ENCODE results near the gene MRPS18A.
"Not testable (repeated sequence)": the region's sequence is repeated elsewhere in the genome, so short reads cannot be mapped to it uniquely, and the experiment has no call there.

Gene MRPS18A

GRCh38 chr6:43671011-43671800, 16.4 kb downstream of the MRPS18A start:
- DNase-seq (ENCODE audit: low read depth, low spot score): no peak

- no peak for DNase-seq (ENCODE audit: low read depth, low spot score)
Observed at GRCh38 chr6:43670623-43670986, 17.0 kb downstream of the MRPS18A start.

DNA sequence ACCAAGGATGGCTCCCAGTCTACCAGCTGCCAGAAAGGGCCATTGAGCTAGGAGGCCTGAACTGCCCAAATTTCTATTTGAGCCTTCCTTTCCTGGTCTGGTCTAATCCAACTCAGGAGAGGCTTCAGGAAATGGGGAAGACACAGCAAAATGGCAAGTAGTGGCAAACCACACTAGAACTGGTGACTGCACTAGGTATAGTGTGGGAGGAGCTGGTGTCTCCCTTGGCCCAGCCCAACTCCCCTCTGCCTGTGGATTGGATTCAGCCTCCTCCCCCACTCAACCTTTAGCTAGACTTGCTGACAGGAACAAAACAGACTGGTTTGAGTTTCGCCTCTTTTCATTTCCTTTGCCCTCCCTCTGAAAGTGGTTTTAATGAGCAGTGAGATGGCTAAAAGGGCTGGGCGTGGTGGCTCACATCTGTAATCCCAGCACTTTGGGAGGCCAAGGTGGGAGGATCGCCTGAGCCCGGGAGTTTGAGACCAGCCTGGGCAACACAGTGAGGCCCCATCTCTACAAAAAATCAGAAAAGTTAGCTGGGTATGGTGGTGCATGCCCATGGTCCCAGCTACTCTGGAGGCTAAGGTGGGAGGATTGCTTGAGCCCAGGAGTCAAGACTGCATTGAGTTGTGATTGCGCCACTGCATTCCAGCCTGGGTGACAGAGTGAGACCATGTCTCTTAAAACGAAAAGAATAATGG, 17.5 kb downstream of the MRPS18A start:
- DNase-seq (ENCODE audit: low read depth, low spot score): no peak

DNA sequence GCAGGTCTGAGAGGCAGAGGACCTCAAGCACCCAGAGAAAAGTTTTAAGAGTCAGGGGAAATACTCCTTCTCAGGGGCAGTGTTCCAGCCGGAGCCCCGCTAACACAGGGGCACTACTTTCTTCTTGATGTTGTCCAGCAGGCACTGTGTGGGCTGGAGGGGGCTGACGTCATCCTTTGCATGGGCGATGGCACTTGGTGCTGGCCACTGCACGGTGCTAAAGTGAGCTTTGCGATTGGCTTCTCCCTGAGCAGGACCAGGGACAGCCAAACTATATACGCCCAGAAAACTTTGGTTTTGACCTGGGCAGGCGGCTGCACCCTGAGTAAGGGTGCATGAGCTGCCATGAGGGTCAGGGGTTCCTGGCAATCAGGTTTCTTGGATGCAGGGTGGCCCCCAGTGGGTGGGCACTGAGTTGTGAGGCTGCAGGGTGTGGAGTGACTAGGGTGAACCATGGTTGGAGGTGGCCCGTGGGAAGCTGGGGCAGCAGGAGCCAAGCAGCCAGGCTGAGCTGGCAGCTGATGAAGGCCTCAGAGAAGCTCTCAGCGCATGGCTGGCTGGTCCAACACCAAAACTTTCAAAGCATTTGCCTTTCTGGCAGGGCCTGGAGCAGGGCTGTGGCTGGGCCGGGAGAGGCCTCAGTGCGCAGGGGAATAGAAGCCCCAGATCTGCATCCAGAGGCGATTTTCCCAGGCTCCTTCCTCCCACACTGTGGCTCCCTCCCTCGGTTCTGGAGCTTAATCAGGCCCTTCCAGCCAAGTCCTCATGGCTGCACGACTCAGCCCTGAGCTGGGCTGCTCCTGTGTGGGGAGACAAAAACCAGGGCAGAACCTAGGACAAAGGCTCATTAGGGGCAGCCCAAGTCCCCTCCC, 18.3 kb downstream of the MRPS18A start:
- no peak for DNase-seq (ENCODE audit: low read depth, low spot score)

GRCh38 chr6:43668151-43669028, 19.2 kb downstream of the MRPS18A start:
- DNase-seq (ENCODE audit: low read depth, low spot score): no peak

- peak; percentile 71 for DNase-seq (ENCODE audit: low read depth, low spot score)
Observed at GRCh38 chr6:43667245-43668150, 20.1 kb downstream of the MRPS18A start.

GRCh38 chr6:43666196-43666920, 21.2 kb downstream of the MRPS18A start:
- no peak for DNase-seq (ENCODE audit: low read depth, low spot score)

GRCh38 chr6:43665376-43665775, 22.2 kb downstream of the MRPS18A start:
- DNase-seq (ENCODE audit: low read depth, low spot score): no peak

DNA sequence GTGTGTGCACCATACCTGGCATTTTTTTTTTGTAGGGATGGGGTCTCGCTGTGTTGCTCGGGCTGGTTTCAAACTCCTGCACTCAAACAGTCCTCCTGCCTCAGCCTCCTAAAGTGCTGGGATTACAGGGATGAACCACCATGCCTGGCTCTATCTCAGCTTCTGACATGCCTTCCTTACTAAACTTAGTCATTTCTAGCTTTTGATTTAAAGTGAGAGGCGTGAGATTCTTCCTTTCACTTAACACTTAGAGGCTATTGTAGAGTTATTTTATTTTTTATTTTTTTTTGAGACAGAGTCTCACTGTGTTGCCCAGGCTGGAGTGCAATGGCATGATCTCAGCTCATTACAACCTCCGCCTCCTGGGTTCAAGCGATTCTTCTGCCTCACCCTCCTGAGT, 24.6 kb downstream of the MRPS18A start:
- DNase-seq (ENCODE audit: low read depth, low spot score): not testable (repeated sequence)

DNA sequence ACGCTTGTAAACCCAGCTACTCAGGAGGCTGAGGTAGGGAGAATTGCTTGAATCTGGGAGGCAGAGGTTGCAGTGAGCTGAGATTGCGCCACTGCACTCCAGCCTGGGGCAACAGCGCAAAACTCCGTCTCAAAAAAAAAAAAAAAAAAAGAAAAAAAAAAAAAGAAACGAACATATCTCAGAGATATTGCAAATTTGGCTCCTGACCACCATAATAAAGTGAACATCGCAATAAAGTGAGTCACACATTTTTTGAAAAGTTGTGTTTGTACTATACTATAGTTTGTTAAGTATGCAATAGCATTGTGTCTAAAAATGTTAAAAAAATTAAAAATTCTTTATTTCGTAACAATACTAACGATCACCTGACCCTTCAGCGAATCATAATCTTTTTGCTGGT, 29.4 kb downstream of the MRPS18A start:
- no peak for DNase-seq (ENCODE audit: low read depth, low spot score)

DNA sequence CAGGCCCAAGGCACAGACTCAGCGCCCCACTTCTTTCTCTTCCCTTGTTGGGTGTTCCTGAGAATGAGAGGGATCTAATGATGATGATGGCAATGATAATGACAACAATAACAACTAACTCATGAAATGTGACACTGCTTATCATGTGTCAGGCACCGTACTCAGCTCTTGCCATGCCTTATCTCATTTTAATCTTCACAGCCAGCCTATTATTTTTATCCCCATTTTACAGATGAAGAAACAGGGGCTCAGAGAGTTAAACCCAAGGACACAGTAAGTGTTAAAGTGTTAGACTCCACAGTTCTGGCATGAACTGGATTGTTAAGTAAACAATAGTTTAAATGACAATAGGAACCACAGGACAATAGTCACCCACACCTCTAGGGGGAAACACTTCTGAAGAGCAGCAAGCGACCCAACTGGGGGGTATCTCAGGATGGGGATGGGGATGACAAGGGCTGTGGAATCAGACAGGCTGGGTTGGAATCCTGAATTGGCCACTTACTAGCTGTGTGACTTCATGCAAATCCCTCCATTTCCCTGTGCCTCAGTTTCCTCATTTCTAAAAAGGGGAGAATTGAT, 30.3 kb downstream of the MRPS18A start:
- DNase-seq (ENCODE audit: low read depth, low spot score): no peak

DNA sequence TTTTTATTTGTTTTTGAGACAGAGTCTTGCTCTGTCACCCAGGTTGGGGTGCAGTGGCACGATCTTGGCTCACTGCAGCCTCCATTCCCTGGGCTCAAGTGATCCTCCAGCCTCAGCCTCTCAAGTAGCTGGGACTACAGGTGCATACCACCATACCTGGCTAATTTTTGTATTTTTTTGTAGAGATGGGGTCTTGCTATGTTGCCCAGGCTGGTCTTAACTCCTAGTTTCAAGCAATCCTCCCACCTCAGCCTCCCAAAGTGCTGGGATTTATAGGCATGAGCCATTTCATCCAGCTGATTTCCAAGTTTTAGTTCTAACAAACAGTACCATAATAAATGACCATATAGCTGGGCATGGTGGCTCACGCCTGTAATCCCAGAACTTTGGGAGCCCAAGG, 34.8 kb downstream of the MRPS18A start:
- DNase-seq (ENCODE audit: low read depth, low spot score): not testable (repeated sequence)

- no peak for DNase-seq (ENCODE audit: low read depth, low spot score)
Observed at GRCh38 chr6:43648248-43648647, 39.3 kb downstream of the MRPS18A start.

DNA sequence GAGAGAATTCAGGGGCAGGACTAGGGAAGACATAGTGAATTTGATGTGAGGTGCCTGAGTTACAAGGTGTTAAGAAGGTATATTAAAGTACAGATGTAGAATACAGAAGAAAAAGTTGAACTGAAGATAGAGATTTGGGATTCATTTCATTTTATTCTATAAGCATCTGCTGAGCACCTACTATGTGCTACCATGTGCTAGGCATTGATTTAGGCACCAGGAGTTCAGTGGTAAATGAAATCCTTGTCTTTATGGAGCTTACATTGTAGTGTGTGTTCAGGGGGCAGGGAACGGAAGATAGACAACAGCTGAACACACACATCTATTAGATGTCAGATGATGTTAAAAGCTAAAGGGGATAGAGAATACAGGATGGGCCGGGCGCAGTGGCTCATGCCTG, 40.0 kb downstream of the MRPS18A start:
- DNase-seq (ENCODE audit: low read depth, low spot score): no peak

DNA sequence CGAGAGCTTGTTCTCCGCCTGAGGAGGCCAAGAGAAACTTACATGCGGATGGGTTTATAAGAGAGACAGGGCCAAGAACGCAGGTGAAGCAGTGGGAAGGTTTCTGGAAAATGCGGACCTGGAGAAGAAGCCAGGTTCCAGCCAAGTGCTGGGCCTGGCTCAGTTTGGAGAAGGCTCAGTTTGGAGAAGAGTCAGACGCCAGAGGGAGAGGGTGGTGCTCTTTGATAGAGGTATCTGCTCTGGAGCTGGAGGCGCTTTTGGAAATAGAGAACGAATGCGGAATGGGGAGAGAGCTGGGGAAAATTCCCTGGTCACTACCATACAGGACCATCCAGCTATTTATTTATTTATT, 42.0 kb downstream of the MRPS18A start:
- DNase-seq (ENCODE audit: low read depth, low spot score): no peak

GRCh38 chr6:43644940-43645612, 42.5 kb downstream of the MRPS18A start, which contains the start of gene RSPH9:
TSS of gene RSPH9 (plus strand) at chr6:43645036. CDS start at chr6:43645099, 63 bp downstream.
- DNase-seq (ENCODE audit: low read depth, low spot score): peak; percentile 30

- no peak for DNase-seq (ENCODE audit: low read depth, low spot score)
Observed at GRCh38 chr6:43639984-43640800, 47.4 kb downstream of the MRPS18A start.

DNA sequence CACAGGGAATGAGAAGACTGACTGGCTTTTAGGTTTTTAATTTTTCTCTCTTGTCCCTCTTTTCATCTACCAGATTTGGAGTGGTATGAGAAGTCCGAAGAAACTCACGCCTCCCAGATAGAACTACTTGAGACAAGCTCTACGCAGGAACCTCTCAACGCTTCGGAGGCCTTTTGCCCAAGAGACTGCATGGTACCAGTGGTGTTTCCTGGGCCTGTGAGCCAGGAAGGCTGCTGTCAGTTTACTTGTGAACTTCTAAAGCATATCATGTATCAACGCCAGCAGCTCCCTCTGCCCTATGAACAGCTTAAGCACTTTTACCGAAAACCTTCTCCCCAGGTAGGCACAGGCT, 51.3 kb downstream of the MRPS18A start:
- no peak for DNase-seq (ENCODE audit: low read depth, low spot score)
